Measurements from ENCODE around the gene CAMK4.

GRCh38 chr5:111280282-111280951, 56.2 kb downstream of the CAMK4 start:
- TF ChIP-seq CTCF (IDR thresholded peaks at IDR 0.05) (no peak), POLR2A (IDR thresholded peaks at IDR 0.05) (no peak)
